Measurements from ENCODE around the gene LRRC1. TPM values are rescaled to one million over a fixed set of nuclear protein-coding genes. Genes with fewer than 3 reads are reported as not detected.

LRRC1 gene
- total and polyA plus RNA-seq, 2 of the 13 experiments (the other 11 are each of a cell fraction or from before 2014, with no cell fraction given) = 15.6 to 27.7 TPM

DNA sequence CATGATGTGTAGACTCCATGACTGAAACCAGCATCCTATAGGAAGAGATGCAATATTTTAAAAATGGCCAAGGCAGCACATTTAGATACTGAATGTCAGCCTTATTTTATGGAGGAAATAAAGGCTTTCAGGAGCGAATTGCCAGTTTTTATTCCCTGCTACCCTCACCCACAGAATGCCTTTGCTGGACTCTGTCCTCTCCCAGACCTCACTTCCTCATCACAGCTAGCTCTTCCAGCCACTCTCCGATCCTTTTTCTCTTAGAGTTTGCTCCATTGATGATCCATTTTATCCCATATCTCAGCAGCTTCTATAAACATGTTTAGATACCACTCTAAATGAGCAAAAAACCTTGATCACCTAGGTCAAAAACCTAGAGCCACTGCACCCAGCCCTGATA, 137.7 kb downstream of the LRRC1 start (continued):
- TF ChIP-seq, protein P1, sequence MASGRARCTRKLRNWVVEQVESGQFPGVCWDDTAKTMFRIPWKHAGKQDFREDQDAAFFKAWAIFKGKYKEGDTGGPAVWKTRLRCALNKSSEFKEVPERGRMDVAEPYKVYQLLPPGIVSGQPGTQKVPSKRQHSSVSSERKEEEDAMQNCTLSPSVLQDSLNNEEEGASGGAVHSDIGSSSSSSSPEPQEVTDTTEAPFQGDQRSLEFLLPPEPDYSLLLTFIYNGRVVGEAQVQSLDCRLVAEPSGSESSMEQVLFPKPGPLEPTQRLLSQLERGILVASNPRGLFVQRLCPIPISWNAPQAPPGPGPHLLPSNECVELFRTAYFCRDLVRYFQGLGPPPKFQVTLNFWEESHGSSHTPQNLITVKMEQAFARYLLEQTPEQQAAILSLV (CRISPR knock-in tag; IDR thresholded peaks at IDR 0.05; ENCODE audit: borderline replicate concordance) = no peak
- TF ChIP-seq MEIS2 (CRISPR knock-in tag; IDR thresholded peaks at IDR 0.05) (no peak), KLF11 (CRISPR knock-in tag; IDR thresholded peaks at IDR 0.05) (no peak), ARHGAP35 (CRISPR knock-in tag; IDR thresholded peaks at IDR 0.05; ENCODE audit: borderline replicate concordance) (no peak)

DNA sequence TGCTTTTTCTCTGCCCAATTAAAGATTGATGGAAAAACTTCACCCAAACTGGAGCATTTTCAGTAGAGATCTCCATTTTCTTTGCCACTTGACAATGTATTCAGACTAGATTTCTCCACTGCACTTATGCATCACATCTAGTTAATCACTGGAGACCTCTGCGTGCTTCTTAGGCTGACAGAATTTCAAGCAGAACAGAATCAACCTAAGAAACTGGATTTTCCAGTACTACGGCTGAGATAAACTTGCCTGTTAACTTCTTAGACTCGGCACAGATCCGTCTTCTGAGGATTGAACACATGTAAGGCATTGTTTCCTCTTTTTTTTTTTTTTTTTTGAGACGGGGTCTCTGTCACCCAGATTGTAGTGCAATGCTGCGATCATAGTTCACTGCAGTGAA, 139.2 kb downstream of the LRRC1 start:
- CTCF ChIA-PET (ENCODE audit: low intra/inter-chr PET ratio, low total read pairs) = no interaction called here
- H3K27me3 ChIP-seq (ENCODE audit: control insufficient read depth in 1 of 2, insufficient read depth in 2 of 2, low read length in 2 of 2) = no peaks in the 10 kb centered on the region
- DNase-seq (ENCODE audit: low spot score) (no peak), FAIRE-seq (no peak), ATAC-seq (no peak)
- intact Hi-C loops (cut with micrococcal nuclease; ENCODE audit: unreplicated experiment) = no loop called here
- no peak overlapping the region for H2AFZ ChIP-seq (ENCODE audit: low read length)
- no TSS peak for BruUV-seq (replicated peaks)
- no peak overlapping the region for H3K4me3 ChIP-seq (replicated peaks in 1 of 3; ENCODE audit: insufficient read depth in 1 of 3, low read depth in 2 of 3, low read length in 3 of 3)
- no peaks in the 10 kb centered on the region for H4K20me1 ChIP-seq (ENCODE audit: insufficient read depth, low read length)
- no peaks in the 10 kb centered on the region for H3K9me3 ChIP-seq (ENCODE audit: low read length)
- no peaks in the 10 kb centered on the region for H3K36me3 ChIP-seq (replicated peaks in 1 of 2; ENCODE audit: control insufficient read depth in 1 of 2, insufficient read depth in 2 of 2, low read length in 2 of 2)
- no peaks in the 10 kb centered on the region for H3K79me2 ChIP-seq (ENCODE audit: insufficient read depth, low read length)
- H3K27ac ChIP-seq (ENCODE audit: extremely low read length, insufficient read depth, low read length) = no peak overlapping the region
- in situ Hi-C loops (cut with HindIII; ENCODE audit: extremely low pct_ligation_motif_present, low pct_unique_long_range_greater_than_20kb) = no loop called here
- H3K4me1 ChIP-seq (ENCODE audit: insufficient read depth, low read length) = peaks cover 2% of the 10 kb centered on the region; the same call in 1 of the 2 replicates
- no peak overlapping the region for H3K4me2 ChIP-seq (ENCODE audit: low read depth, low read length)
- POLR2A ChIA-PET = no interaction called here
- WGBS (ENCODE audit: low lambda C conversion rate) = 92% methylated on average over 6 of the region's 6 CpGs
- H3K9ac ChIP-seq (ENCODE audit: insufficient read depth, low read depth, low read length) = no peak overlapping the region
- TF ChIP-seq ZNF605 (CRISPR knock-in tag; IDR thresholded peaks at IDR 0.05) (no peak), ZNF180 (CRISPR knock-in tag; IDR thresholded peaks at IDR 0.05; ENCODE audit: borderline replicate concordance, low read depth) (no peak), ZNF292 (CRISPR knock-in tag; IDR thresholded peaks at IDR 0.05; ENCODE audit: borderline replicate concordance, low read depth) (no peak), ELF3 (CRISPR knock-in tag; IDR thresholded peaks at IDR 0.05) (no peak), ZKSCAN8 (CRISPR knock-in tag; IDR thresholded peaks at IDR 0.05; ENCODE audit: borderline replicate concordance) (no peak), SMC3 (IDR thresholded peaks at IDR 0.05; ENCODE audit: low read length) (no peak), EED (CRISPR knock-in tag; IDR thresholded peaks at IDR 0.05) (no peak), THYN1 (CRISPR knock-in tag; IDR thresholded peaks at IDR 0.05; ENCODE audit: borderline replicate concordance, low read depth) (no peak), HMGA1 (CRISPR knock-in tag; conservative IDR thresholded peaks at IDR 0.05) (no peak), KLF16 (CRISPR knock-in tag; IDR thresholded peaks at IDR 0.05) (no peak), ZFP37 (CRISPR knock-in tag; IDR thresholded peaks at IDR 0.05; ENCODE audit: borderline replicate concordance) (no peak), ZNF883 (CRISPR knock-in tag; IDR thresholded peaks at IDR 0.05; ENCODE audit: not compliant biosample characterization) (no peak)
- TF ChIP-seq, protein P2, sequence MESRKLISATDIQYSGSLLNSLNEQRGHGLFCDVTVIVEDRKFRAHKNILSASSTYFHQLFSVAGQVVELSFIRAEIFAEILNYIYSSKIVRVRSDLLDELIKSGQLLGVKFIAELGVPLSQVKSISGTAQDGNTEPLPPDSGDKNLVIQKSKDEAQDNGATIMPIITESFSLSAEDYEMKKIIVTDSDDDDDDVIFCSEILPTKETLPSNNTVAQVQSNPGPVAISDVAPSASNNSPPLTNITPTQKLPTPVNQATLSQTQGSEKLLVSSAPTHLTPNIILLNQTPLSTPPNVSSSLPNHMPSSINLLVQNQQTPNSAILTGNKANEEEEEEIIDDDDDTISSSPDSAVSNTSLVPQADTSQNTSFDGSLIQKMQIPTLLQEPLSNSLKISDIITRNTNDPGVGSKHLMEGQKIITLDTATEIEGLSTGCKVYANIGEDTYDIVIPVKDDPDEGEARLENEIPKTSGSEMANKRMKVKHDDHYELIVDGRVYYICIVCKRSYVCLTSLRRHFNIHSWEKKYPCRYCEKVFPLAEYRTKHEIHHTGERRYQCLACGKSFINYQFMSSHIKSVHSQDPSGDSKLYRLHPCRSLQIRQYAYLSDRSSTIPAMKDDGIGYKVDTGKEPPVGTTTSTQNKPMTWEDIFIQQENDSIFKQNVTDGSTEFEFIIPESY (CRISPR knock-in tag; IDR thresholded peaks at IDR 0.05) = no peak
- TF ChIP-seq, protein P3, sequence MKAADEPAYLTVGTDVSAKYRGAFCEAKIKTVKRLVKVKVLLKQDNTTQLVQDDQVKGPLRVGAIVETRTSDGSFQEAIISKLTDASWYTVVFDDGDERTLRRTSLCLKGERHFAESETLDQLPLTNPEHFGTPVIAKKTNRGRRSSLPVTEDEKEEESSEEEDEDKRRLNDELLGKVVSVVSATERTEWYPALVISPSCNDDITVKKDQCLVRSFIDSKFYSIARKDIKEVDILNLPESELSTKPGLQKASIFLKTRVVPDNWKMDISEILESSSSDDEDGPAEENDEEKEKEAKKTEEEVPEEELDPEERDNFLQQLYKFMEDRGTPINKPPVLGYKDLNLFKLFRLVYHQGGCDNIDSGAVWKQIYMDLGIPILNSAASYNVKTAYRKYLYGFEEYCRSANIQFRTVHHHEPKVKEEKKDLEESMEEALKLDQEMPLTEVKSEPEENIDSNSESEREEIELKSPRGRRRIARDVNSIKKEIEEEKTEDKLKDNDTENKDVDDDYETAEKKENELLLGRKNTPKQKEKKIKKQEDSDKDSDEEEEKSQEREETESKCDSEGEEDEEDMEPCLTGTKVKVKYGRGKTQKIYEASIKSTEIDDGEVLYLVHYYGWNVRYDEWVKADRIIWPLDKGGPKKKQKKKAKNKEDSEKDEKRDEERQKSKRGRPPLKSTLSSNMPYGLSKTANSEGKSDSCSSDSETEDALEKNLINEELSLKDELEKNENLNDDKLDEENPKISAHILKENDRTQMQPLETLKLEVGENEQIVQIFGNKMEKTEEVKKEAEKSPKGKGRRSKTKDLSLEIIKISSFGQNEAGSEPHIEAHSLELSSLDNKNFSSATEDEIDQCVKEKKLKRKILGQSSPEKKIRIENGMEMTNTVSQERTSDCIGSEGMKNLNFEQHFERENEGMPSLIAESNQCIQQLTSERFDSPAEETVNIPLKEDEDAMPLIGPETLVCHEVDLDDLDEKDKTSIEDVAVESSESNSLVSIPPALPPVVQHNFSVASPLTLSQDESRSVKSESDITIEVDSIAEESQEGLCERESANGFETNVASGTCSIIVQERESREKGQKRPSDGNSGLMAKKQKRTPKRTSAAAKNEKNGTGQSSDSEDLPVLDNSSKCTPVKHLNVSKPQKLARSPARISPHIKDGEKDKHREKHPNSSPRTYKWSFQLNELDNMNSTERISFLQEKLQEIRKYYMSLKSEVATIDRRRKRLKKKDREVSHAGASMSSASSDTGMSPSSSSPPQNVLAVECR (CRISPR knock-in tag; IDR thresholded peaks at IDR 0.05; ENCODE audit: borderline replicate concordance) = no peak

Measured in HepG2 (cell line).